ENCODE data around the gene MCC. TPM values are rescaled to one million over a fixed set of nuclear protein-coding genes. Genes with fewer than 3 reads are reported as not detected.

The MCC gene
- total and polyA plus RNA-seq, 7 donors = 1.4 to 13.8 (median 4.4) TPM

DNA sequence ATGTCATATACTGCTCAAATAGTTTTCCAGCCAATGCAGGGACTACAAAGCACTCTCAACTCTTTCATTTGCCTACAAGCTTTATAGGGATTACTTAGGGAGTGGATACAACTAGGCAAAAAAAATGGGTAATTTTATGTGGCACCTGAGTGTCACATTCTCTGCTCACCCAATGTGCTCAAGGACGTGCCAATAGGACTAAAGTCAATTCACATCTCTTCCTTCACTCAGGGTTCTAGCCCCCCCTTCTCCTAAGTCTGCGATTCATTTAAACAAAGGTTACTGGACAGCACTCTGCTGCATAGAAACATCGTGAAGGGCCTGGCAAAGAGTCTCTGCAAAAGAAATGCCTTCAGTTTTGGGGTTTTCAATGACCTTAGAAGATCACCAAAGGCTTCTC is 195.8 kb downstream of the MCC start:
- H3K4me3 ChIP-seq = peak overlapping the region; percentile 91
- intact Hi-C loops (cut with DNase I) = loop anchor here (5.0 kb wide), 2 partner anchors 75 to 90 kb away; no protein-coding TSS in a partner anchor
- no peak overlapping the region for H3K27ac ChIP-seq
- TF ChIP-seq, protein P1, sequence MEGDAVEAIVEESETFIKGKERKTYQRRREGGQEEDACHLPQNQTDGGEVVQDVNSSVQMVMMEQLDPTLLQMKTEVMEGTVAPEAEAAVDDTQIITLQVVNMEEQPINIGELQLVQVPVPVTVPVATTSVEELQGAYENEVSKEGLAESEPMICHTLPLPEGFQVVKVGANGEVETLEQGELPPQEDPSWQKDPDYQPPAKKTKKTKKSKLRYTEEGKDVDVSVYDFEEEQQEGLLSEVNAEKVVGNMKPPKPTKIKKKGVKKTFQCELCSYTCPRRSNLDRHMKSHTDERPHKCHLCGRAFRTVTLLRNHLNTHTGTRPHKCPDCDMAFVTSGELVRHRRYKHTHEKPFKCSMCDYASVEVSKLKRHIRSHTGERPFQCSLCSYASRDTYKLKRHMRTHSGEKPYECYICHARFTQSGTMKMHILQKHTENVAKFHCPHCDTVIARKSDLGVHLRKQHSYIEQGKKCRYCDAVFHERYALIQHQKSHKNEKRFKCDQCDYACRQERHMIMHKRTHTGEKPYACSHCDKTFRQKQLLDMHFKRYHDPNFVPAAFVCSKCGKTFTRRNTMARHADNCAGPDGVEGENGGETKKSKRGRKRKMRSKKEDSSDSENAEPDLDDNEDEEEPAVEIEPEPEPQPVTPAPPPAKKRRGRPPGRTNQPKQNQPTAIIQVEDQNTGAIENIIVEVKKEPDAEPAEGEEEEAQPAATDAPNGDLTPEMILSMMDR (IDR thresholded peaks at IDR 0.05) = no peak
- H3K4me1 ChIP-seq = peaks cover 7% of the 10 kb centered on the region
- ATAC-seq (no peak), DNase-seq (no peak)
- WGBS, 3 donors = 31 to 36% (median 31%) methylated on average over 3 of the region's 3 CpGs
- no peaks in the 10 kb centered on the region for H3K36me3 ChIP-seq (ENCODE audit: insufficient read depth in 1 of 2, low read depth in 1 of 2)
- H3K27me3 ChIP-seq (ENCODE audit: insufficient read depth in 3 of 3, low read length in 2 of 3) = peaks cover 0 to 9% (median 0%) of the 10 kb centered on the region in 3 donors
- H3K9me3 ChIP-seq = no peaks in the 10 kb centered on the region

DNA sequence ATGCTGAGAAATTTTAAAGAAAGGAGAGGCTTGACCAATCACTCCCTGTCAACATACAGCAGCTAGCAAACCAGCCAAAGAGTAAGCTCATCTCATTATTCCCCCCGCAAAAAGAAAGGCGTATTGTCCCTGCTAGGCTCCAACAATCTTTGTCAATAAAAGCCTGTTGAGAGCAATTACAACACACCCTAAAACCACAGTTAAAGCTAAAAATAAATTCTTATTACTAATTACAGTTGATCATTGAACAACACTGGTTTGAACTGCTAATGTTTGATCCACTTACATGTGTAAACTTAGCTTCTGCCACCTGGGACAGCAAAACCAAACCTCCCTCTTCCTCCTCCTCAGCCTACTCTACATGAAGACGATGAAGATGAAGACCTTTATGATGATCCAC is 204.7 kb downstream of the MCC start:
- TF ChIP-seq, protein P1 (IDR thresholded peaks at IDR 0.05) = no peak
- no peak for DNase-seq
- H3K27me3 ChIP-seq (ENCODE audit: insufficient read depth in 3 of 3, low read length in 2 of 3) = no peaks in the 10 kb centered on the region
- ATAC-seq = no peak
- H3K27ac ChIP-seq = no peak overlapping the region
- H3K36me3 ChIP-seq (ENCODE audit: insufficient read depth in 1 of 2, low read depth in 1 of 2) = no peaks in the 10 kb centered on the region
- WGBS, 3 donors = 97 to 98% (median 97%) methylated on average over 3 of the region's 3 CpGs
- no peak overlapping the region for H3K4me3 ChIP-seq
- no peaks in the 10 kb centered on the region for H3K9me3 ChIP-seq
- H3K4me1 ChIP-seq = peaks cover 10% of the 10 kb centered on the region
- intact Hi-C loops (cut with DNase I) = no loop called here

DNA sequence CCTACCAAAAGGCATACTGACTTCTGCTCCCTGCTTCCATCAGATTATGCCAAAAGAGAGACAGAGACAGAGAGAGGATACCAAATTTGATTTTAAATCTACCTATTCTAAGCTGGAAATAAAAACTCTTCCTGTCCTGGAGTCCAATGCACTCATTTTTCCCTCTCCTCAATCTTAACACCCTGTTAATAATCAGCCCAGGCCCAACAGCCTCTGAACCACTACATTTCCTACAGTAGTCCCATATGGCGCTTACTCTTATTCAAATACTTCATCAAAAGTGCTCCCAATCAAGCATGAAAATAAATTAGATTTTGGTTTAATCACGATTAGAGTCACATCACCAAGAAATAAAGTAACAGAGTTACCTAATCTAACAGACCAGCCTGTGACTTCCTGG is 205.8 kb downstream of the MCC start:
- H3K4me3 ChIP-seq = no peak overlapping the region
- H3K4me1 ChIP-seq = peaks cover 10% of the 10 kb centered on the region
- intact Hi-C loops (cut with DNase I) = no loop called here
- DNase-seq (no peak), ATAC-seq (no peak)
- H3K36me3 ChIP-seq (ENCODE audit: insufficient read depth in 1 of 2, low read depth in 1 of 2) = no peaks in the 10 kb centered on the region
- no peaks in the 10 kb centered on the region for H3K9me3 ChIP-seq
- H3K27ac ChIP-seq = no peak overlapping the region
- 64 to 81% (median 71%) methylated on average over 2 of the region's 2 CpGs for WGBS, 3 donors
- TF ChIP-seq, protein P1 (IDR thresholded peaks at IDR 0.05) = no peak
- H3K27me3 ChIP-seq (ENCODE audit: insufficient read depth in 3 of 3, low read length in 2 of 3) = no peaks in the 10 kb centered on the region

DNA sequence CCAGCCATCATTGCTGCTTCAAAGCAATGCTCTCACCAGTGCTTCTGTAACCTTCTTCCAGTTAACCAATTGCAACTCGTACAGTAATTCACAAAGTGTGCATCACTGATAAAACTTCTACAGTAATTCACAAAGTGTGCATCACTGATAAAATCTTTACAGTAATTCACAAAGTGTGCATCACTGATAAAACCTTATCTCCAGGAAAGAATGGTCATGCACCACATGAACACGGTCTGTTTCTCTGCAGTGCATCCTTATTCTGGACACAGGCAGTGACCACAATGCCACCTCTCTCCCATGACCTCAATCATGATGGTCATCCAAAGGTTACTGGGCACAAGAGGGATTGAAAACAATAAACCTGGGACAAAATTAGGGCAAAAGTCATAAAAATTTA is 207.1 kb downstream of the MCC start:
- no peaks in the 10 kb centered on the region for H3K9me3 ChIP-seq
- WGBS, 3 donors = 63 to 75% (median 66%) methylated on average over 2 of the region's 2 CpGs
- no peaks in the 10 kb centered on the region for H3K27me3 ChIP-seq (ENCODE audit: insufficient read depth in 3 of 3, low read length in 2 of 3)
- H3K4me1 ChIP-seq = peaks cover 10% of the 10 kb centered on the region
- TF ChIP-seq, protein P1 (IDR thresholded peaks at IDR 0.05) = no peak
- H3K36me3 ChIP-seq (ENCODE audit: insufficient read depth in 1 of 2, low read depth in 1 of 2) = no peaks in the 10 kb centered on the region
- no peak for ATAC-seq
- DNase-seq = no peak
- H3K27ac ChIP-seq = no peak overlapping the region
- no peak overlapping the region for H3K4me3 ChIP-seq
- intact Hi-C loops (cut with DNase I) = no loop called here

DNA sequence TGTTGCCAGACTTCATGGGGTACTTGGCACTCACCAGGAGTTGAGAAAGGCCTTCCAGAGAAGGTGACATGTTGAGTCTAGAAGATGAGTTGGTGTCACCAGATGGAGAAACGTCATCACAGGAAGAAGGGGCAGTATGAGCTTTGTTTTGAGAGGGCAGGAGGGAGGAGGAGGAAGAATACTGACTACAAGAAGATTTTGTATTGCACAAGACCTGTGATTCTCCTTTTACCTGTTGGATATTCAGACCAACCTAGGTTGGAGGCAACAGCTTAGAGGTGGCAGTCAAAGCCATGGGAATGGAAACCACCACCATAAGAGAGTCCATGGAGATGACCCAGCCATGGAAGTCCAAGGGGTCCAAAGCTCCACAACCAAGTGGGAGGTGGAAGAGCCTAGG is 207.7 kb downstream of the MCC start:
- Histone ChIP-seq H3K9me3 (no peaks in the 10 kb centered on the region), H3K4me1 (peaks cover 10% of the 10 kb centered on the region), H3K36me3 (ENCODE audit: insufficient read depth in 1 of 2, low read depth in 1 of 2) (no peaks in the 10 kb centered on the region), H3K27me3 (ENCODE audit: insufficient read depth in 3 of 3, low read length in 2 of 3) (no peaks in the 10 kb centered on the region), H3K27ac (no peak overlapping the region), H3K4me3 (no peak overlapping the region)
- WGBS, 3 donors = 55 to 67% (median 64%) methylated on average over 1 of the region's 1 CpG
- intact Hi-C loops (cut with DNase I) = no loop called here
- ATAC-seq (no peak), DNase-seq (no peak)
- TF ChIP-seq, protein P1 (IDR thresholded peaks at IDR 0.05) = no peak

Data from psoas muscle (tissue), 8 donors.